ENCODE measurements around the gene IER2. TPM values are rescaled to one million over a fixed set of nuclear protein-coding genes. Genes with fewer than 3 reads are reported as not detected.

Gene IER2
- total RNA-seq, 1 donor from 2014 or later, result 145 TPM

GRCh38 chr19:13152974-13153568, 2.9 kb downstream of the IER2 start:
- DNase-seq (ENCODE audit: low read depth), result no peak
- peak; percentile 2 for TF ChIP-seq CTCF (conservative IDR thresholded peaks at IDR 0.05; ENCODE audit: low read depth, low read length)
- peak overlapping the region; percentile 92 for H3K4me3 ChIP-seq (ENCODE audit: low read depth, low read length)

GRCh38 chr19:13153569-13154240, 3.5 kb downstream of the IER2 start:
- H3K4me3 ChIP-seq (ENCODE audit: low read depth, low read length), result peak overlapping the region; percentile 92
- peak; percentile 8 for TF ChIP-seq CTCF (conservative IDR thresholded peaks at IDR 0.05; ENCODE audit: low read depth, low read length)
- DNase-seq (ENCODE audit: low read depth), result no peak

GRCh38 chr19:13154241-13154778, 4.1 kb downstream of the IER2 start:
- DNase-seq (ENCODE audit: low read depth), result no peak
- no peak for TF ChIP-seq CTCF (conservative IDR thresholded peaks at IDR 0.05; ENCODE audit: low read depth, low read length)

GRCh38 chr19:13154911-13155471, 4.8 kb downstream of the IER2 start:
- H3K4me3 ChIP-seq (ENCODE audit: low read depth, low read length), result peak overlapping the region; percentile 92
- TF ChIP-seq CTCF (conservative IDR thresholded peaks at IDR 0.05; ENCODE audit: low read depth, low read length), result peak; percentile 40
- DNase-seq (ENCODE audit: low read depth), result no peak

More at GRCh38 chr19:13154241-13154778, 4.1 kb downstream of the IER2 start:
- peak overlapping the region; percentile 92 for H3K4me3 ChIP-seq (ENCODE audit: low read depth, low read length)

- no peak for DNase-seq (ENCODE audit: low read depth)
- peak overlapping the region; percentile 92 for H3K4me3 ChIP-seq (ENCODE audit: low read depth, low read length)
- TF ChIP-seq CTCF (conservative IDR thresholded peaks at IDR 0.05; ENCODE audit: low read depth, low read length), result no peak
Measured at GRCh38 chr19:13155472-13156359, 5.5 kb downstream of the IER2 start.

GRCh38 chr19:13159713-13160112, 9.5 kb downstream of the IER2 start:
- no peak for DNase-seq (ENCODE audit: low read depth)

More at GRCh38 chr19:13159713-13160112, 9.5 kb downstream of the IER2 start:
- H3K4me3 ChIP-seq (ENCODE audit: low read depth, low read length), result no peak overlapping the region
- TF ChIP-seq CTCF (conservative IDR thresholded peaks at IDR 0.05; ENCODE audit: low read depth, low read length), result no peak
